ENCODE data around the gene SLC44A3. TPM values are rescaled to one million over a fixed set of nuclear protein-coding genes. Genes with fewer than 3 reads are reported as not detected.
A peak's percentile ranks its signal among the peaks of the same experiment; 100 is the strongest.

The SLC44A3 gene
- total and polyA plus RNA-seq, 2 of the 8 experiments (the other 6 are each of a cell fraction or from before 2014, with no cell fraction given), result 4.2 to 5.0 TPM

DNA sequence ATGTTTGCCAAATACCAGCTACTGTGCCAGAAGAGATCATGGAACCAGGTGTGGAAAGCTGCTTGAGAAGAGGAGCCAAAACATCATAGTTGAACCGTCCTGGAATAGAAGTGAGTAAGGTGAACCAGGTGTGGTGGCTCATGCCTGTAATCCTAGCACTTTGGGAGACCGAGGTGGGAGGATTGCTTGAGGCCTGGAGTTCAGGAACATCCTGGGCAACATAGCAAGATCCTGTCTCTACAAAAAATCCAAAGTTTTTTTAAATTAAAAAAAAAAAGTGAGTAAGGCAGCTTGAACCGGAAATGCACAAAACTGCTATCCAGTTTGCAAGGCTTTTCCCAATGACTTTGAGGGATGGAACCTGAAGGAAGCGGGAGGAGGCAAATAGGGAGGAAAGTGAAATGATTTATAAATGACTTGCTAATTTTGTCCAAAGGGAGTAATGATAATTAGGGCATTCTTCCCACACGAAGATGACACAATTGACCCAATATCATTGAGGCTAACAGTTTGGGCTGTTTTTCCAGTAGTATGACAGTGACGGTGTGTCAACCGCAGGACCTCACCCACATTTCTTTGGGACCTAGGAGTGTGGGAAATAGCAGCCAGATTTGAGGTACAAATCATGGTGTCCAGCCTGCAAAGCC lies 108.3 kb downstream of the SLC44A3 start:
- 80% methylated on average over 7 of the region's 7 CpGs; no CpG with 5 or more reads in 1 of the 2 experiments for WGBS, 2 experiments (ENCODE audit: extremely low coverage in 1 of 2, insufficient coverage in 1 of 2, insufficient read length in 1 of 2, insufficient replicate concordance in 2 of 2, low coverage in 1 of 2, low lambda C conversion rate in 2 of 2, missing lambda C conversion rate in 1 of 2)
- ChIA-PET POLR2A (ENCODE audit: partially characterized antibody) (interaction anchor here (0.7 to 2.5 kb wide), 15 partner anchors 8 to 377 kb away, joined by 3 to 18 read pairs (median 4); no protein-coding TSS in a partner anchor), CTCF (ENCODE audit: partially characterized antibody) (interaction anchor here (0.8 to 1.8 kb wide), 5 partner anchors 14 to 112 kb away, joined by 3 to 7 read pairs (median 3); no protein-coding TSS in a partner anchor)

More for the DNA sequence above, 108.3 kb downstream of the SLC44A3 start:
- H3K4me1 ChIP-seq (replicated peaks in 1 of 4; ENCODE audit: control insufficient read depth in 3 of 4, insufficient read depth in 4 of 4, low read length in 3 of 4), result peaks cover 4 to 20% (median 14%) of the 10 kb centered on the region in 4 experiments; a peak in 6 of 7 replicates
- peak overlapping the region; percentile 65 for H3K4ac ChIP-seq (replicated peaks; ENCODE audit: insufficient read length, low read depth, low read length)
- peak overlapping the region; percentile 63 for H3K56ac ChIP-seq (replicated peaks; ENCODE audit: insufficient read length, low read depth, low read length)
- peak overlapping the region; percentile 55; the same call in 1 of the 2 replicates for H2BK15ac ChIP-seq (ENCODE audit: low read length)
- H2AK5ac ChIP-seq (ENCODE audit: low read depth, low read length), result no peak overlapping the region
- no peak overlapping the region; the same call in 1 of the 2 replicates for H2BK5ac ChIP-seq (ENCODE audit: low read depth, low read length)
- peak overlapping the region; percentile 98 for H2BK120ac ChIP-seq (replicated peaks; ENCODE audit: low read depth, low read length)
- no peak overlapping the region for H2AFZ ChIP-seq (ENCODE audit: low read length)
- H3K27ac ChIP-seq (ENCODE audit: low read depth, low read length), result peak overlapping the region; percentile 96
- peak overlapping the region; percentile 72 to 87 (median 76); a peak in 5 of 7 replicates for H3K9ac ChIP-seq (replicated peaks in 1 of 4; ENCODE audit: extremely low read depth in 1 of 4, low read depth in 3 of 4, low read length in 3 of 4)
- FAIRE-seq, result no peak
- peaks cover 8% of the 10 kb centered on the region for H3K79me1 ChIP-seq (ENCODE audit: low read depth, low read length)
- H3K4me3 ChIP-seq (ENCODE audit: extremely low read depth in 1 of 4, insufficient read depth in 2 of 4, low read depth in 3 of 4, low read length in 4 of 4), result peak overlapping the region; percentile 44 to 98 (median 64)
- no peaks in the 10 kb centered on the region for H3K9me3 ChIP-seq (ENCODE audit: insufficient read depth in 2 of 2, low read depth in 1 of 2, low read length in 1 of 2)
- peaks cover 7% of the 10 kb centered on the region for H3K23me2 ChIP-seq (ENCODE audit: low read depth, low read length)
- no peak for DNase-seq (ENCODE audit: low read depth in 1 of 2, low spot score in 2 of 2)
- H3K23ac ChIP-seq (ENCODE audit: insufficient read length), result no peak overlapping the region
- peaks cover 0 to 9% (median 2%) of the 10 kb centered on the region in 4 experiments; a peak in 3 of 8 replicates for H3K36me3 ChIP-seq (ENCODE audit: control insufficient read depth in 2 of 4, insufficient read depth in 4 of 4, low read length in 3 of 4)
- peaks cover 14 to 16% of the 10 kb centered on the region in 2 experiments for H4K20me1 ChIP-seq (replicated peaks in 1 of 2; ENCODE audit: control insufficient read depth in 1 of 2, insufficient read depth in 2 of 2, low read length in 2 of 2)
- H2BK20ac ChIP-seq (ENCODE audit: low read length), result no peak overlapping the region; the same call in 1 of the 2 replicates
- peak overlapping the region; percentile 55 for H4K5ac ChIP-seq (ENCODE audit: insufficient read length, low read depth, low read length)
- H4K8ac ChIP-seq (ENCODE audit: extremely low read depth, insufficient read depth, low read length), result no peak overlapping the region
- H3K4me2 ChIP-seq (ENCODE audit: insufficient read depth in 1 of 2, low read depth in 2 of 2, low read length in 2 of 2), result peak overlapping the region; percentile 76 to 85
- H4K91ac ChIP-seq (replicated peaks; ENCODE audit: insufficient read length, low read length), result peak overlapping the region; percentile 75
- H3K14ac ChIP-seq (ENCODE audit: insufficient read length), result no peak overlapping the region
- H3K27me3 ChIP-seq (replicated peaks in 1 of 4; ENCODE audit: control insufficient read depth in 3 of 4, extremely low read depth in 1 of 4, insufficient read depth in 3 of 4, low read length in 3 of 4), result no peaks in the 10 kb centered on the region
- H3K18ac ChIP-seq (ENCODE audit: extremely low read depth, low read length), result peak overlapping the region; percentile 42; the same call in 1 of the 2 replicates
- H3K79me2 ChIP-seq (ENCODE audit: control insufficient read depth in 1 of 2, insufficient read depth in 2 of 2, low read length in 2 of 2), result peaks cover 18 to 57% of the 10 kb centered on the region in 2 experiments
- TF ChIP-seq CHD2 (IDR thresholded peaks at IDR 0.05; ENCODE audit: low read length) (no peak), JUND (IDR thresholded peaks at IDR 0.05; ENCODE audit: low read length) (no peak), TAF7 (optimal IDR thresholded peaks at IDR 0.05; ENCODE audit: borderline replicate concordance, low read depth, low read length) (no peak), RAD21 (IDR thresholded peaks at IDR 0.05 in 1 of 2, conservative IDR thresholded peaks at IDR 0.05 in 1 of 2; ENCODE audit: low read depth in 2 of 2, low read length in 2 of 2) (no peak), POU5F1 (IDR thresholded peaks at IDR 0.05; ENCODE audit: low read depth, low read length) (no peak)
- H2BK12ac ChIP-seq (ENCODE audit: low read depth, low read length), result peak overlapping the region; percentile 40

Data from H1 (cell line).